Activated effector memory CD4-positive, alpha-beta T cell treated with anti-CD3 and anti-CD28 coated beads, Interleukin-2, amount 50 U/mL, for 16 hours (primary cell): ENCODE data around the gene IL34.

ENCODE experiments used
- DNase-seq: peaks from one replicate; pipeline ENCODE4 v3.0.0-alpha.2; 2020

Gene IL34

DNA sequence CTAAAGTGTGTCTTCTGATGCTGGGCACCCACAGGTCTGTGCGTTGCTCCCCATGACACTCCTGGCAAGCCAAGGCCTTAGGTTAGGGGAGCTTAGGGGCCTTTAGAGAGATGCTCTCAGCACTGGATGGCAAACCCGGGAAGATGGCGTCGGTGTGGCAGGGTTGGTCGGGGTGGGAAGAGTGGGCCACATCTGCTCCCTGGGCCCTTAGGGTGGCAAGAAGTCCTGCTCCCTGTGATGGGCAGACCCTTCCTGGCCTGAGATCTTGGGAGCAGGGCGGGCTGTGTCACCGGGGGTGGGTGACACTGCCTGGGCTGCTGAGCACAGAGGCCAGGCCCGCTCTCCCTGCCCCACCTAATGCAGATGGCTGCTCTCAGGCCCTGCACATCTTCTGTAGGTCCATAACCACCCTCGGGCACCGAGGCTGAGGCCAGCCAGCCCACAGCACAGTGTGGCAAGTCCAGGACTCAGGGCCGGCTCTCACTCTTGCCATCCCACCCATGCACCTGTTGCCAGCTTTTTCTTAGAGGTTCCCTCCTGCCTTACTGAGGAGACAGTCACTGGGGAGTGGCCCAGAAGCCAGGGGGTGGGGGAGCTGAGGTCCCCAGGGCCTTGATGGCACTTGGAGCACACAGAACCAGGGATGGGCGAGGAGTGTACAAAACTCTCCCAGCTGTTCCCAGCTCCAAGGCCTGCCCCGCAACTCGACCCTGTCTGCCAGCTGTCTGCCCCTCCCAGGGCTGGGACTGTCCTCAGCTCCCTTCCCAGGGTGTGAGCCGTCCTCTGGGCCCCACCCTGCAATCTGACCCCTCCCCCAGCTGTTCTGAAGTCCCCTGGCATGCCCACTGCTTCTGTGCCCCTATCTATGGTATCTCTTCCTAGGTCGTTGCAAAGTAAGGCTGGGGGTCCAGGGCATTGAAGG, 43.9 kb downstream of the IL34 start:
- no peak for DNase-seq

DNA sequence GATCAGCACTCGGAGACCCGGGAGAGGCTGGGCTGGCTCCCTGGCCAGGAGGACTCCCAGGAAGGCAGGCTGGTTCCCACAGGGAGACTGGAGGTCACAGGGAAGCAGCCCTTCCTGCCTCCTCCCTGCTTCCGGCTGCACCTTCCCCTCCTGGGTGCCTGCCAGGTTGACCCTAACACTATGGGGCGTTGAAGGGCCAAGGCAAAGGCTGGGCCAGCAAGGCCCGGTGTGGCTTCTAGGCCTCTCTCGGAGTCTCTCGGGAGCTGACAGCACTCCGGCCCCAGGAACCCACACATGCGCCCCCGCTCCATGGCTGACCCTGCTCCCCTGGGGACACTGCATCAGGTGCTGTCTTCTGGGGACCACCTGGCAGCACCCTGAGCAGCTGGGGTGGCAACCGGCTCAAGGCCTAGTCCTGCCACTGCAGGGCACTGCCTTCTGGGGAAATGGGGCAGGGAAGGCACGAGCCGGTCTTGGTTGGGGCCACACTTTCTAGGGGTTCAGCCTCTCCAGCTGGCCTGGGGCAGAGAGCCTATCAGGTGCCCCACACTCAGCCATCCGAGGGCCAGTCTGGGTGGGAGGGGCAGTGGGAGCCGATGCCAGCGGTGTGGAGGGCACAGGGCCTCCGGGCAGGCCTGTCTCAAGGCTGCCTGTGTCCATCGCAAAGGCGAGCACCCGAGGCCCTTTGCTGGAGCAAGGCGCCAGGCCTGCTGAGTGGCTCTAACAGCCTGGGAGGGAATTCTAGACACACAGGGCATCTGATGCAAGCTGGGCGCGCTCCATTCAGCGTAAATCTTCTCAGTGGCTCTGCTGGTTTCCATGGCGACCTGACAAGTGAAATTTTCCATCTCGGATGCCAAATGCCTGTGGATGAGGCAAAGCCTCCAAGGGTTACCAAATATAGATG, 45.1 kb downstream of the IL34 start:
- no peak for DNase-seq

DNA sequence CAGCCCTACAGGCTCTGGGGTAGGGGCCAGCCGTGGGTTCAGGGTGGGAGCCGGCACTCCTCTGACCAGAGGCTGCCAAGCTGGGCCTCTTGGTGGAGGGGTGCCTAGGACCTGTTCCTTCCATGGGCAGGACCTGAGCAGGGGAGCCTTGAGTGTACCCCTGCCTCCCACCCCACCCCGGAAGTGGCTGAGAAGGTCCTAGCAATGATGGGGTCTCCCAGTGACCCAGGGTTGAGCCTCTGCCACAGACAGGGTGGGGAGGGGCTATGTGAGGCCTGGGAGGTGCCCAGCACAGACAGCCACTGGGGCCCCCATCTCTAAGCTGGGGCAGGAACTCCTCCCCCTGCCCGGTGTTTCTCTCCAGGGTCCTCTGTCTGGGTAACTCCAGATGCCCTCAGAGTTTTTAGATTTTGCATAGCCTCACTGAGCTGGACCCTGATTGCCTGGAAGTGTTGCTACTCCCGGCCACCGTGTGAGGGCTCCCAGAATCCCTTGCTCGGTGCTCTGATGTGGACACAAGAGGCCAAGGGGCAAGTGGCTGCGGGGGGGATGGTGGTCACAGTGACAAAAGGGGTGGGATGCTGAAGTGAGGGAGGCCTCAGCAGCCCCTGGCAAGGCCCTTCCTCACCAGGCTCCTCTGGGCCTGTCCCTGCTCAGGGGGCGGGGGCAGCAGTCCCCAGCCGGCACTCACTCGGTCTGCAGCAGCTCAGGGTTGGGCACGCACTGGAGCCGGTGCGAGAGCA, 45.9 kb downstream of the IL34 start:
- no peak for DNase-seq

DNA sequence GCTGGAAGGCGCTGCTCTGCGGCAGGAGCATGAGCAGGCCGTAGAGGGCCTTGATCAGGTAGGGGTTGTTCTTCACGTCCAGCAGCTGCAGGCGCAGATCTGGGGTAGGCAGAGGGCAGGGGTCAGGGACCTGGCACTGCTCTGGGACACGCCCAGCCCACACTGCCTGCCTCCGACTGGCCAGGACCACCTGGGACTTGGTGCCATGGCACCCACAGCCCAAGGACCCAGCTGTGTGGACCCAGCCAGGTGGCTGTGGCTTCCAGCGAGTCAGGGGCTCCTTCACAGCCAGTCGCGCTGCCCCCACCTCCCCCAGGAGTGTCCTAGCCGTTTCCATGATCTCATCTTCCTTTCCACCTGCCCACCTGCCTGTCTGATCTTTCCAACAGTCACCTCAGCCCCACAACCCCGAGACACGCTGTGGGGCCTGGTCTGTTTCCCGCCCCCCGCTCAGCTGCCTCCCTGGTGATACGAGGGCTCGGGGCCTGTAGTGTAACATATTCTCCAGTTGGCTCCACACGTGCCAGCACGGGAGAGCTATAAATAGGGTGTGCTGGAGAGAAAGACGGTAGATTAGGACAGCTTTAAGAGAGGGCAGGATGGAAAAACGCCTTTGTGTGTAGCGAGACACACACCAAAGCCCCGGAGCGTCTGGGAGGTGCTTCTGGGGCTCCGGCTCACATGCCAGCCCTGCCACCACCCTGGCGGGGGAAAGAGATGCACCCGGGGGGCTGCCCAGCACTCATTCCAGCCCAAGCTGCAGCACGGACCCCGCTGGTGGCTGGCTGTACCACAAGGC, 46.7 kb downstream of the IL34 start:
- DNase-seq = no peak

DNA sequence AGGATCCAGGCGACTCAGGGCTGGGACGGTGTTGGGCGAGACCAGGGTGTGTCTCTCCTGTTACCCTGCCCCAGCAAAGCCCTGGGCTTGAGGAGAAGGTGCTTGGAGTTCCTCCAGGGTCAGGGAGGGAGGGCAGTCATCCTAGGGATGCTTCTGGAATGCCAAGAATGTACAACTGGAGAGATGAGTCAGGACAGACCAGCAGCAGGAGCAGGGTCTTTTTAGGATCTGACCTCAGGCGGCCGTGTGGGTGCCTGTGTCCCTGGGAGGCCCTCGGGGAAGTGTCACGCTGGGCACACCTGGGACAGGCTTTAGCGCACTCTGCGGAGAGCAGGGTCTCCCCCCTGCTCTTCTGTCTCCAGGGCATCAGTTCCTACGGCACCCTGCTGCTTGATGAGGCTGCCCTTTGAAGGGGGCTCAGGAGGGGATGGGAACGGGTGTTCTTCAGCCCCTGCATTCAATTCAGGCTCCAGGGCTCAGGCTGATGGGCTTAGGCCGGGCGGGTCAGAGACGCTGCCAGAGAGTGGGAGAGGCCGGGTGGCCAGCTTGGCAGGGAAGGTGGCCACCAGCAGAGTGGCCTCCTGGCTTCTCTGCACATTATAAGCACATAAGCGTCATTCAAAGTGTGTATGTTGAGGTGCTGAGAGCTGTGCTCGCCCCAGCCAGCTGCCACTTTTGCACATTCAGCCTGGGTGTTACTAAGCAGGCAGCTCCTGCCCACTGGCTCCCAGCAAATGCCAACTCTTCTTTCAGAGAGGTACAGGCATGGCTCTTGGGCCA, 47.9 kb downstream of the IL34 start:
- DNase-seq = no peak

DNA sequence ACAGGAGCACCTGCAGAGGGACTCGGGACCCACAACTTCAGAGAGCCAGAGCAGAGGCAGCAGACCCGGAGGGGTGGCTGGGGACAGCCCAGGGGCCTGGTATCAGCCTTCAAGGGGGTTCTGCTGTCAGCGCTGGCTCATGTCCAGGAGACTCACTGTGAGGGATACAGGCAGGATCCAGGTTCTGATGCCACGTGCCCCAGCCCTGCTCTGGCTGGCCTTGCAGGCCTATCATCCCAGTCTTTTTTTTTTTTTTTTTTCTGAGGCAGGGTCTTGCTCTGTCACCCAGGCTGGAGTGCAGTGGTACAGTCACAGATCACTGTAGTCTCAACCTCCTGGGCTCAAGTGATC, 48.5 kb downstream of the IL34 start:
- no peak for DNase-seq

DNA sequence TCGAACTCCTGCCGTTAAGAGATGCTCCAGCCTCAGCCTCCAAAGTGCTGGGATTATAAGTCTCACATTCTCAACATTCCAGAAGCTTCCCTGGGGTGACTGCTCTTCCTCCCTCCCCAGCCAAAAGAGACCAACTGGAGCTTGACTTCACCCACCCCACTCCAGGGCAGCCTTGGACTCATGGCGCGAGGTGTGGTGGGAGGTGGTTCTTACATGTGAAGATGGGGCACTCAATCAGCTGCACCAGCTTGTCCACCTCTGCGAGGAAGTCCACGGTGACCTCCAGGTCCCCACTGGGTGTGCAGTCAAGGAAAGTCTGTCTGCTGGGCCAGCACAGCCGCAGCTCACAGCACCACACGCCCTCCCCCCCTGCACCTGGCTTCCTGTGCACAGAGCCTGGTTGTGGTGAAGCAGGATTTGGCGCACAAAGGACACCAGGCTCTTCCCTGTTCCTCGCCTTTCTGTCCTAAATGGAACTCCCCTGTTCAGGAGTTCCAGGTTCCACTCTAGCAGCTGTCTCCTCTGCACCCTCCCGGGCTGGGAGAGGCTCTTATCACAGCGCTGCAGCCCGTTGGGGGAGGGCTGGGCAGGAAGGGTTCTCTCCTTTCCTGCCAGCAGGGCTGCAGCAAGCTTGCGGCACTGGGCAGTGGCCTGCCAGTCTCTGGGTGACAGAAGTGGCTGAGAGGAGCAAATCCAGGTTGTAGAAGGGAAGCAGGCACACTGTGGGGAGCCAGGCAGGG, 49.1 kb downstream of the IL34 start:
- DNase-seq = no peak

DNA sequence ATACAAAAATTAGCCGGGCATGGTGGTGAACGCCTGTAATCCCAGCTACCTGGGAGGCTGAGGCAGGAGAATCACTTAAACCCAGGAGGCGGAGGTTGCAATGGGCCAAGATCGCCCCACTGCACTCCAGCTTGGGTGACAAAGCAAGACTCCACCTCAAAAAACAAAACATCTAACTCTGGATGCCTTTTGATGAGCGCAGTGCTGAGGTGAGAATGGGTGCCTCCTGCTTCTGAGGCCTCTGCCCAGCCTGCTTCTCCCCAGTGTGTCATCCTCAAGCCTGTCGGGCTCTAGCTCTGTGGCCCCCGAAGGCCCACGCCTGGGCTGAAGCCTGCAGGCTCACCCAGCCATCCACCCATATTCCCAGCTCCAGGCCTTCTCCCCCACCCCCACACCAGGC, 50.0 kb downstream of the IL34 start:
- DNase-seq = no peak

DNA sequence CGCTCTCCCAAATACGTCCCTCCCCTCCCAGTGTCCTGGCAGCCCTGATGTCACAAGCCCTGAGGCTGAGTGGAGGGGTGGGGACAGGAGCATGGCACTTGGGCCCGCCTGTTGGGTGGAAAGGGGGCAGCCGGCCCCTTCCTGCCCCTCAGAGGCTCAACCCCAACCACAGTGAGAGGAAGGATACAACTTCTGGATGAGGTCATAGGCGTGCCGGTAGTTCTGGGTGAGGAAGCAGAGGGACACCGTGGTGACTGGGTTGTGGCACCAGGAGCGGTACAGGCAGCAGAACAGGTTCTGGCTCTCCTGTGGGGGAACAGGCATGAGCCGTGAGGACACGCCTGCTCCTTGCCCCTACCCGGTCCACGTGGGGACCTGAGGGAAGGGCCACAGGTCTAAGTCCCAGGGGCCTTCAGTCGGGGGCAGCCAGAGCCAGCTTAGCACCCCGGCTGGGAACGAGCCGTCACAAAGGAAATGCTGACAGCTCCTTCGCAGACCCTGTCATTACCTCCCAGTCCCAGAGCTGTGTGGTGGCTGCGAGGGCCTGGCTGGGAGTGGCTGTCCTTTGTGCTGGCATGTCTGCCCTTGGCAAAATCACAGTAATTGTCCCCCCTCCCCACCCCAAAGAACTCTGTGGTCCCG, 50.7 kb downstream of the IL34 start:
- DNase-seq = no peak

DNA sequence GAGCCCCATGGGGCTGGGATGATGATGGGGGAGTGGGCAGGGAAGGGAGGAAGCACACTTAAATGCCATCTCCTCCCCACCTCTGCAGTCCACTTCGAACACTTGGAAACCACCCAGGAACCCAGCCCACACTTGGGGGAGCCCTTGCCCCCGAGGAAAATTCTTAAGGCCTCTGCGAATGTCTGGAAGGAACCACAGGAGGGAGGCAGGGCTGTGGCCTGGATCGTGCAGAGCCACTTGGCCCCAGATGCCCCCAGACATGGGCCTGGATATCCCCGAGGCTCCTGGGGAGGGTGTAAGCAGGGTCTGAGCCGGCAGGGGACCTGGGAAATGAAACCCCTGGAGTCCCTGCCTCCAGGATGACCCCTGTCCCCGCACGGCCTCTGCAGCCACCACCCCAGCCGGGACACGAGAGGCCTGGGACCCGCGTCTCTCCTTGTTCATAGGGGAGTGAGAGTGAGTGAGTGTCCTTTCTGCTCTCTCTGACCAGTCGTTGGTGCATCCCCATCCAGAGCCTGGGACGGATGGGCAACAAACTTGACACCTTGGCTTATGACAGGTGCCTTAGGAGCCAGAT, 51.3 kb downstream of the IL34 start:
- DNase-seq = no peak

DNA sequence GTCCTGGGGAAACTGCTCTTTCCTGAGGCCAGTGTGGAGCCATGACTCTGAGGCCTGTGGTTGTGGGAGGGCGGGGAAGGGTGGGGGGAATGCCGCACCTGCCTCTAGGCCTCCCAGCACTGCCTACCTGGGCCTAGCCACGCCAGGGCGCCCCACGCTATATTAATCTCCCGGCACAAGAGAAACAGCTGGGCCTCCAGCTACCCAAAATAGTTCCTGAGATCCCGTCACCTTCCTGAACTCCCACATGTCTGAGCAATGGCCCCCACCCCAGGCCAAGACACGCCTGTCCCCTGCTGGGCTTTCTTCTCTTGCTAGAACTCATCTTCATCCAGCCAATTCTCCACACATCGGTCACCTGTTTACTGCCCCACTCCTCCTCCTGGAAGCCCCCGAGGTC, 52.5 kb downstream of the IL34 start:
- no peak for DNase-seq

DNA sequence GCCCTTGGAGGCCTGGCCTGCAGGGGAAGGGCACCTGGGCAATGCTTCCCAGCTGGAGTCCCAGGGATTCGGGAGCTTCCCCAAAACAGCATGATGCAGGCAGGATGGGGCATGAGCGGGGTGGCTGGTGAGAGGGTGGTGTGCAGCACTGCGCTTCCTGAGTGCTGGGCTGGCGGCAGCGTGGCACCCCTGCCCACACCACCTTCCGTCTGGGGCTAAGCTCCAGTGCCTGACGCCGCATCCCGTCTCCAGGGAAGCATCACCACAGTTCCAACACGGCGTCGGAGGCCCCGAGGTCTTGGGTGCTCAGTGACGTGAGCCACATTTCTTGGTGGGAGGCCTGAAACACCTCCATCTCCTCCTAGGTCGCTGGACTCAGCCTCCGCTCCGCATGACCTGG, 53.3 kb downstream of the IL34 start:
- no peak for DNase-seq

DNA sequence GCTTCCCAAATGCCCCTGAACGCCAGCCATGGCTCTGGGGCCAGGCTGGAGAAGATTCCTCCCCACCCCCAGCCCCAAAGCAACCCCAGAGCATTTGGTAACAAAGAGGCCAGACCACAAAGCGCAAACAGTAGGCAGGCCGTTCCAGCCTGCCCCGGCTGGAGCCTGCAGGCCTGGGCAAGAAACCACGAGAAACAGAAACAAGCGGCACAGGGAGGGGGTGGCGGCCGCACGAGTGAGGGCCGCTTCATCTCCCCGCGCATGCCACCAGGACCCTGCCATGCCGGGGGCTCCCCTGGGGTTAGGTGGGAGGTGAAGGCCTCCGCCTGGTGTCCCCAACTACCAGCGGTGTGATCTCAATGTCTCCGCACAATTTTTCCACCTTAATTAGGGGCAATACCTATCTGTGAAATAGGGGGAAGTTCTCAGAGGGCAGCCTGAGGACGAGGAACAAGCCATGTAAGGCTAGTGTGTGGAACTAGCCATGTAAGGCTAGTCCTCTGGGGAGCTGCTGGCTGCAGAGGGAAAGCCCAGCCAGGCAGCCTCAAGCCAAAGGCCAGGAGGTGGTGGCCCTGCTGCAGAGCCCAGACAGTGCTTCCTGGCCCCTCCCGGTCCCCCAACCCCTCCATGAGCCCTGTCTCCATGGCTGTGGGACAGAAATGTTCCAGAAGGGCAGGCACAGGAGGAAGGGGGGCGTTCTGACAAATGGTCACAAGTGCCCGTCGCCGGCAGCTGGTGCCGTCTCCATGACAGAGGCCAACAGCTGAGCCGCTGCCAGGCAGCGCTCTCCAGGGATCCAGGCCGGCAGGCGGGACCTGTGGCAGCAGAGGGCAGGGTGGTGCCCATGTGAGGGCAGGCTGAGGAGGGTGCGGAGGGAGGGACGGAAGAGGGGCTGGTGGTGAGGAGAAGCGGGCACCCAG, 54.0 kb downstream of the IL34 start:
- no peak for DNase-seq

DNA sequence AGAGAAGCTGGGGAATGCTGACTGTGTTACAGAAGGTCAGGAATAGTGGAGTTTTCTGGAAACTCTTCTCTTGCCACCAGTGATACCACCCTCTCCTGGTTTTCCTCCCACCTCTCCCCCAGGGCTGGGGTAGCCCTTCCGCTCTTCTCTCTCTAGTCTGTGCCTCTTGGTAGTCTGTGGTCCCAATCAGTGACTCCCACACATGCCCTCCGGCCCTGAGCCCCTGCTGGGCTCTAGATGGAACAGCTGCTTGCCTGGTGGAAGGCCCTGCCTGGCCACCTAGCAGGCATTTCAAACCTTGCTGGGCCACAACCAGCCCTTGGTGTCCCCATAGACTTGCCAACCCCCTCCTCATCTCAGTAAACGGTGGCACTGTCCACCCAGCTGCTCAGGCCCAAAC, 54.7 kb downstream of the IL34 start:
- no peak for DNase-seq

DNA sequence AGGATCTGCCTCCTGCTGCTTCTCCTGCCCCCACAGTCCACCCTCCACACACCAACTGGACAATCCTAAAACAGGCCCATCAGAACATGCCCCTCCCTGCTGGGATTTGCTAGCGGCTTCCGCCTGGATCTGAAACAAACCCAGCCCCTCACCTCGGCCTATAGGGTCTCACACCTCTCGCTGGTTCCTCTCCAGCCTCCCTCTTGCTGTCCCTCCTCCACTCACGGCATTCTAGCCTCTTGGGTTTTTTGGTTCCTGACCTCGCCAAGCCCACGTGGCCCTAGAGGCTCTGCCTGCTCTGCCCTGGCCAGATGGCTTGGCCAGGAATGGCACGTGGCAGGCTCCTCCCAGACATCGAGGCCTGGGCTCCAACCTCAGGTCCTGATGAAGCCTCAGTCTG, 55.2 kb downstream of the IL34 start:
- no peak for DNase-seq

DNA sequence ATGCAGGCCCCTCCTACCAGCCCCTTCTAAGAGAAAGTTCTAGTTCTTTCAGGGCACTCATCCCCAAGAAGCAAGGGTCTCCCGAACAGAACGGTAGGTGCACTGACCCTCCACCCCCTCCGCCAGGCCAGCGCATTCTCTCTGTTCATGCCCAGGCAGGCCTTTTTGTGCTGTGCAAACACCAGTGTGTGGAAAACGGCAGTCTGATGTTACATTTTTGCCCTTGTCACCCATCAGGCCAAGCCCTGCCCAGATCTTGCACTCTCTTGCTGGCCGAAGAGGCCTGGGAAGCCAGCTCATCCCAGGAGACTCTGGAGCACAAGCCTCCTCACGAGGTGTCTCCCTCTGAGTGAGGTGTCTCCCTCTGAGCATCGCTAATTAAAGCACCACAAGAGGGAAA, 55.6 kb downstream of the IL34 start:
- DNase-seq = no peak

DNA sequence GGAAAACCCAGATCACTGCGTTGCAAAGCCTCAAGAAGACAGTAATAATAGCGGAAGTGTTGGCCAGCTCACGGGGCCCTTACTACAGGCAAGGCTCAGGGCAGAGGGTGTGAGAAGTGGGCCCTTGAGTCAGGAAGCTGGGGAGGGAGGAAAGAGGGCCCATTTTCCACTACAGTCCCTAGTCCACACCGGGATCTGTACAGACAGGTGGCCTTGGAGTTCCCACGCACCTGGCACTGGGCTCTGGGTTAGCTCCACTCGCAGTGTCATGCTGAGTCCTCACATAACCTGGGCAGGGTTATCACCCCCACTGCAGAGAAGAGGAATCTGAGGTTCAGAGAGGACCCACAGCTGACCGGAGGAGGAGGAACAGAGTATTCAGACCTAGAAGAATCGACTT, 56.3 kb downstream of the IL34 start:
- no peak for DNase-seq

DNA sequence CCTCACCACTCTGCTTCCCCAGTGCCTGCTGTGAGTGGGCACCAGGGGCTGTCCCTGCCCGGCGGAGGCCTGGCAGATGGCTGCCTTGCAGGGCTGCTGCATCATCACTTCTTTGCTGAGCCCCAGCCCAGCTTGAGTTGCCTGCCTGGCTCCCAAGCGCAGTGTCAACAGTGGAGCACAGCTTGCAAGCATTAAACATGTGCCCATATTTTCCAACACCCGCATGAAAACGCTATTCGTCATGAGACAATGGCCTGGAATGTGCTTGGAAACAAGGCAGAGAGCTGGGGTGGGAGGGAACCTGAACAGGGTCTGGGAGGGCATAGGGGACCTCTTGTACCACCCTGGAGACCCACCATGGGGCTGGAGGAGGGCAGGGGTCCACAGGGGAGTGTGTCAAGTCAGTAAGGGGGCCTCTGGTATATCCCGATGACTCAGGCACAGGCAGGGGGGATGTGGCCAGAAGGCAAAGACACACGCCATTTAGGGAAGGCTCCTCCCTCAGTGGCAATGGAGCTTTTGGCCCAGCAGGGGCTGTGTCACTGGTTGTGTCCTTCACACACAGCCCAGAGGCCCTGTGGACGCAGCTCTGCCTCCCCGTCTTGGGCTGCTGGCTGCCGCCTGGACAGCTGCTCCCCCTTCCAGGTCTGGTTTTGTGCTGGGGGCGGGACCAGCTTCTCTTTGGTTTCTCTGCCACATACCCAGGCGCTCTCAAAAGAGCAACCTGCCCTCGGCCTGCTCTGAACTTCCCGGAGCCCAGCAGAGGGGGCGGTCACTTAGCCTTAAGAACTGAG, 56.9 kb downstream of the IL34 start:
- DNase-seq = no peak
